Epithelial cell of esophagus (primary cell): Measurements from ENCODE around the gene TBXAS1.

Experiments used
- DNase-seq: peaks from one replicate; pipeline ENCODE4 v3.0.0; 2010; ENCODE audit warnings: low read depth
- H3K4me3 ChIP-seq: 2 replicates; pipeline ENCODE4 v1.5.1; 2011; ENCODE audit warnings: mild to moderate bottlenecking, low read length, control low read depth
- TF ChIP-seq, protein P1 (sequence below): IDR thresholded peaks from 2 replicates; pipeline ENCODE4 v1.5.1; 2011; ENCODE audit warnings: low read depth, mild to moderate bottlenecking, low read length, control low read depth, inconsistent platforms; ENCODE audit not compliant: insufficient read depth; ENCODE audit errors: missing control alignments

TBXAS1 gene

DNA sequence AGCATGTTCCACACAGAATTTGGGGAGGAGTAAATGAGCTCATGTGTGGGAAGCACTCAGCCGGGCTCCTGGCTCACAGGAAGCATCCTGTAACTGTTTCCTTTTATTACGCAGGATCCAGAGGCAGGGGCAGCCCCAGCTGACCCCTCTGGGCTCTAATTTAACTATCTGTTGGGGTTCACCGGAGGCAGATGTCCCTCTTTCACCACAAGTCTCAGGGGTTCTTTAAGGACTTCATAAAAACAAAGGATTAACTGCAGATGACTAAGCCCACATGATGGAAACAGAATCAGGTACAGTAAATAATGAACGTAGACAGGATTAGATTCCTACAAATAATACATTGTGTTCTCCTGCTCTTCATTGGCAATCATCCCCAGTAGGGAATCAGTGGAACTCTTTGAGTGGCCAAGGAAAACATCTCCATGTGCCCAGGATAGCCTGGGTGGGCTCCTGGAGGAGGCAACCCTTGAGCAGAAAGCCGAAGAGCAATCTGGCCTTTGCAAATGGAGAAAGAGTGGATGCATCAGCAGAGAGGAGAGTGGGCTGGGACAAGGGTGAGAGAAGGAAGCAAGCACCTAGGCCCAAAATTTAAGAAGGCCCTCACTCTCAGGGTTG, 24.6 kb downstream of the TBXAS1 start:
- TF ChIP-seq, protein P1, sequence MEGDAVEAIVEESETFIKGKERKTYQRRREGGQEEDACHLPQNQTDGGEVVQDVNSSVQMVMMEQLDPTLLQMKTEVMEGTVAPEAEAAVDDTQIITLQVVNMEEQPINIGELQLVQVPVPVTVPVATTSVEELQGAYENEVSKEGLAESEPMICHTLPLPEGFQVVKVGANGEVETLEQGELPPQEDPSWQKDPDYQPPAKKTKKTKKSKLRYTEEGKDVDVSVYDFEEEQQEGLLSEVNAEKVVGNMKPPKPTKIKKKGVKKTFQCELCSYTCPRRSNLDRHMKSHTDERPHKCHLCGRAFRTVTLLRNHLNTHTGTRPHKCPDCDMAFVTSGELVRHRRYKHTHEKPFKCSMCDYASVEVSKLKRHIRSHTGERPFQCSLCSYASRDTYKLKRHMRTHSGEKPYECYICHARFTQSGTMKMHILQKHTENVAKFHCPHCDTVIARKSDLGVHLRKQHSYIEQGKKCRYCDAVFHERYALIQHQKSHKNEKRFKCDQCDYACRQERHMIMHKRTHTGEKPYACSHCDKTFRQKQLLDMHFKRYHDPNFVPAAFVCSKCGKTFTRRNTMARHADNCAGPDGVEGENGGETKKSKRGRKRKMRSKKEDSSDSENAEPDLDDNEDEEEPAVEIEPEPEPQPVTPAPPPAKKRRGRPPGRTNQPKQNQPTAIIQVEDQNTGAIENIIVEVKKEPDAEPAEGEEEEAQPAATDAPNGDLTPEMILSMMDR, result no peak
- DNase-seq, result peak; percentile 63

DNA sequence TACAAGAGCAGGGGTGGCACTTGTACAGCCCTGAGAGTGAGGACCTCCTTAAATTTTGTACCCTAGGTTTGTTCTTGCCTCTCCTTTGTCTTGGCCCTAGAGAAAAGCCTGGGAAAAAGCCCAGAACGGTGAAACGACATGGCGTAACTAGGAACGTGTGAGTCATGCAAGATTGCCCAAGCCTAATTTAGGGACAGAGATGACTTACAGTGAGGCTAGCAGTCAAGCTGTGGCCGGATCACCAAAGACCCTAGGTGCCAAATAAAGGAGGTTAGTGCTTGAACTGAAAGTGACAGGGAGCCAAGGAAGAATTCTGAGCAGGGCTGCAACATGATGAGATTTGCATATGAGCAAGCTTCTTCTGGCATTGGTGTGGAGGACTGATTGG, 25.1 kb downstream of the TBXAS1 start:
- TF ChIP-seq, protein P1, result no peak
- peak; percentile 88 for DNase-seq
- no peak overlapping the region for H3K4me3 ChIP-seq

More for the DNA sequence above, 24.6 kb downstream of the TBXAS1 start:
- H3K4me3 ChIP-seq, result no peak overlapping the region

DNA sequence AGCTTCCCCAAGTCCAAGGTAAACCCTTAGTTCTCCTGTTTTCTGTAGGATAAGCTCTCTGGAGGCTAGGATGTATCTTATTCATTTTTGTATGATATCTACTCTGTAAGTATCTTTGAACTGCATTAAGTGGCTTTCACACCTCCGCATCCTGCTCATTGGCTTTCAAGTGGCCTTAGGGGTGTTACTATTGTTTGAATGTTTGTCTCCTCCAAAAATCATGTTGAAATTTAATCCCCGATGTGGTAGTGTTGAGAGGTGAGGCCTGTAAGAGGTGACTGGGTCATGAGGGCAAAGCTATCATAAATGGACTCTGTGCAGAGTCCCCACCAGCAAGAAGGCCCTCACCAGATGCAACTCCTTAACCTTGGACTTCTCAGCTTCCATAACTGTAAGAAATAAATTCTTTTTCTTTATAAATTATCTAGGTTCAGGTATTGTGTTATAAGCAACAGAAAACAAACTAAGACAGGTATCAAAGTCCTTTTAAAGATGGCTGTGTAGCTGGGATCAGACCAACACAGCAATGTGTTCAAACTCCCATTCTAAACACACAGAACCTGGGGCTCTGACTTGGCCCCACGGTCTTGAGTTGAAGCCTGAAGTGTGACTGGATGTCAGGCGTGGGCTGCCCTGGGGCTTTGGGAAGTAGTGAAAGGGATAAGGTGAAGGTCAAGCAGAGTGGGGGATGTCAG, 25.9 kb downstream of the TBXAS1 start:
- no peak for DNase-seq
- TF ChIP-seq, protein P1, result no peak
- H3K4me3 ChIP-seq, result no peak overlapping the region

DNA sequence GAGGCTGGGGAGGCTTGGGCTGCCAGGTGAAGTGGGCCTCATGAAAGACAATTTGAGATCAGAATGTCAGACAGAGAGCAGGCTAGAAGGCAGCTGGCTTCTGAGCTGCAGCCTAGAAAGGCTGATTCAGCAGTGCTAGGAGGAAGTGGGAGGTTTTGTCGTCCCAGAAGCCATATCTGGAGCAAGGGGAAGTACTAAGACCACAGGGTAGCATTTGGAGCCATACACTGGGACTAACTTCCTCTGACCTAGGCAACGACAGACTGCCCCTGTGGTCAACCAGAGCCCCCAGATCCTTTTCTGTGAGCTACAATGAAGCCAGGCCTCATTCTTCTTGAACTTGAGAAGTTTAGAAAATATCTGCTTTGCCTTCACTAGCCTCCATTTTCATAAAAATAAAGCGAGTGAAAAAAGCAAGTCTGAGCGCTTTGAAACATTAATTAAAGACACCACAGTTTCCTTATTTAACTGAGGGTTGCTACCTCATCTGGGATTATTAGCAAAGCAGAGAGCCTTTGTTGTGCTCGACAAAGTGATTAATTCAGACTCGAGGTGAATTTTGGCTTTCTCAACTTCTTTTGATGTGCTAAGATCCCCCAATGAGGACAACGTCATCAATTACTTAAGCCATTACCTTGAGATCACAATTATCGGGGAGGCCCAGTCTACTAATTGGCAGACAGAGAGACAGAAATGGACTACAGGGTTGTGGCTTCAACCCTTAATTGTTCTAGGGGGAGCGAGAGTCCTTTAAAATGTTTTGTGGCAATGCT, 26.6 kb downstream of the TBXAS1 start:
- DNase-seq, result no peak
- TF ChIP-seq, protein P1, result no peak
- H3K4me3 ChIP-seq, result no peak overlapping the region

DNA sequence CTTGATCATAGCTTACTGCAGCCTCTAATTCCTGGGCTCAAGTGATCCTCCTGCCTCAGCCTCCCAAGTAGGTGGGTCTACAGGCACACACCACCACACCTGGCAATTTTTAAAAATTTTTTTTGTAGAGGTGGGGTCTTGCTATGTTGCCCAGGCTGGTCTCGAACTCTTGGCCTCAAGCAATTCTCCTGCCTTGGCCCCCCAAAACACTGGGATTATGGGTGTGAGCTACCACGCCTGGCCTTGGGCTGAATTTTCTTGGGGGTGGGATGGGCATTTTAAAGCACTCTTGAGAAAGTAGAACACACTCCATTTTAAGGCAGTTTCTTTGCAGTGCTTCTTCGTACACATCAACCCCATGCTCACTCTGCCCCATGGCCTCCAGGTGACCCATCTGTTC, 28.7 kb downstream of the TBXAS1 start:
- TF ChIP-seq, protein P1, result no peak
- no peak for DNase-seq
- no peak overlapping the region for H3K4me3 ChIP-seq

DNA sequence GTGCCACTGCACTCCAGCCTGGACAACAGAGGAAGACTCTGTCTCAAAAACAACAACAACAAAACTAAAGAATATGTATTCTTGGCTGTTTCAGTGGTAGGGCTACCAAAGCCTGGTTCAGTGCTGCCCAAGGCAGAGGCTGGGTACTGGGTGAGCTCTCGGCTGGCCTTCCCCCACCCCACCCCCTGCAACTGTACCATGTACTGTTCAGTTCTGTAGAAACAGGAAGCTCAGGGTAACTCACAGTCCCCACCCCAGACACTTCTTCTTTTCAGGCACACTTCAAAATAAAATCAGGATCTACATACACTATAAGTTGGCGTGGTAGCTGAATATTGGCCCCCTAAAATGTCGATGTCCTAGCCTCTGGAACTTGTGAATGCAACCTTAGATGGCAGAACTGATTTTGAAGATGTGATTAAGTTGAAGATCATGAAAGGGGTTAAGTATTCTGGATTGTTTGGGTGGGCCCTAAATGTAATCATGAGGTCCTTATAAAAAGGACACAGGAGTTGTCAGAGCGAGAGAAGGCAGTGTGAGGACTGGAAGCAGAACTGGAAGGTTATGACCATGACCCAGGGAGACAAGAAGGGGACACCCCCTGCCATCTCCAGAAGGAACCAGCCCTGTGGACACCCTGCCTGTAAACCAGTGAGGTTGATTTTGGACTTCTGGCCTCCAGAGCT, 31.2 kb downstream of the TBXAS1 start:
- no peak overlapping the region for H3K4me3 ChIP-seq
- TF ChIP-seq, protein P1, result no peak
- DNase-seq, result no peak
